Muscle of arm (tissue), 12 donors: ENCODE data around the gene GAN. TPM values are rescaled to one million over a fixed set of nuclear protein-coding genes. Genes with fewer than 3 reads are reported as not detected.

Experiments
- DNase-seq: peaks from one replicate; pipeline ENCODE4 v3.0.0-alpha.2; 2013
- polyA plus RNA-seq, 12 donors: library from polyadenylated mRNA; unstranded; fragments of 120-200 nt; gene quantifications; one replicate each; pipeline ENCODE4 v1.2.1, GENCODE V29; 2013; ENCODE audit not compliant: insufficient read length in 12 of 12

GAN gene
- polyA plus RNA-seq, 12 donors: 1.8 to 3.8 (median 2.9) TPM; not detected in 1

- DNase-seq: no peak
Observed at GRCh38 chr16:81429045-81429521, 114.3 kb downstream of the GAN start.

DNA sequence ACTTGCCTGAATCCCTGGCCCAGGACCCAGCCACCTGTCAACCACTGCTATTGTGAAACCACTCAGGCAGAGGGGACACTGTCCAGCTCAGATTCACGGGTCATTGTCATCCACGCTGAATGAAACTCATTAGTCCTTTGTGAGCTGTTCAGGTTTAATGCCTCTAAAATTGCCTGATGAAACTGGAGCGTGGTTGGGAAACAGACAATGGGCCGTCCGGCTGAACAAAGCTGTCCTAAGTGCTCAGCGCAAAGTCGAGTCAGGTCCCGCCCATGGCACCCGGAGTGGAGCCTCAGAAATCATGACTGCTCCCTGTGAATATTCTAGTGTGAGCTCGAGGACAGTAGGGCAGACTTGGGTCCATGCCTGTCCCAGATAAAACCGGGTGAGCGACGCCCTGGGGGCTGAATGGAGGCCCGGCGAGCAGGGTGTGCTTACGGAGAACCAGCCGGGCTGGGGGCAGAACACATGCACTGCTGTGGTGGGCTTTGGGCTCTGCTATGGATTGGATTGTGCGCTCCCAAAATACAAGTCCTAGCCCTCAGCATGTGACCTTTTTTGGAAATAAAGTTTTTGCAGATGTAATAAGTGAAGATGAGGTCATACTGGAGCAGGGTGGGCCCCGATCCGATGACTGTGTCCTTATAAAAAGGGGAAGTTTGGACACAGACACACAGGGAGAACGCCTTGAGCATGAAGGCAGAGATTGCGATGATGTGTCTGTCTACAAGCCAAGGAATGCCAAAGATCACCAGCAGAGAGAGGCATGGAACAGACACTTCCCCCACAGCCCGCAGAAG lies 117.0 kb downstream of the GAN start:
- no peak for DNase-seq

DNA sequence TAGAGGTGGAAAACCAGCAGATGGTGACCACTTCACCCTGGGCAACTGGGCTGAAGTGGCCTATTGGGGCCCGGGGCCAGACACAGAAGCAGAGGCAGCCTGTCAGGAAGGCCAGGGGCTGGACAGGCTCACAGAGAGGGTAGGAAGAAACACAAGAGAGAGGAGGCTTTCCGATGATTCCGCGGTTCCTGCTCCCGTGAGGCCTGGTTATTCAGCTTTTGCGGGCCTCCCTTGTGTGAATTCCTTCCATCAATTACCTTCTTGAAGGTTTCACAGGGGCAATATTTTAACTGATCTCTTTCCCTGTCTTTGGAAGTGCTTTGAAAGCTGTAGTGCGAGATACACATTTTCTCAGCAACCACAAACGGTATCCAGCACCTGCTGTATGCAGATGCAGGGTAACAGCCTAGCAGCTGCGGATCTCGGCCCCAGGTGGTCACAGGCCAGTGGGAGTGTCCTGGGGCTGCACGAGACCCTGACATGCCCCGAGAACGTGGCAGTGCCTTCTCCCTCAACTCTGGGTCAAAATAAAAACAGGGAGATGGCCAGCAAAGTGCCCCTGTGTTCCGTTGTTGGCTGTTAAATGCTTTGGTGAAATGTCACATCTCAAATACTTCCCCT lies 118.3 kb downstream of the GAN start:
- DNase-seq: no peak

- DNase-seq: no peak
Observed at GRCh38 chr16:81435103-81435502, 120.3 kb downstream of the GAN start.

DNA sequence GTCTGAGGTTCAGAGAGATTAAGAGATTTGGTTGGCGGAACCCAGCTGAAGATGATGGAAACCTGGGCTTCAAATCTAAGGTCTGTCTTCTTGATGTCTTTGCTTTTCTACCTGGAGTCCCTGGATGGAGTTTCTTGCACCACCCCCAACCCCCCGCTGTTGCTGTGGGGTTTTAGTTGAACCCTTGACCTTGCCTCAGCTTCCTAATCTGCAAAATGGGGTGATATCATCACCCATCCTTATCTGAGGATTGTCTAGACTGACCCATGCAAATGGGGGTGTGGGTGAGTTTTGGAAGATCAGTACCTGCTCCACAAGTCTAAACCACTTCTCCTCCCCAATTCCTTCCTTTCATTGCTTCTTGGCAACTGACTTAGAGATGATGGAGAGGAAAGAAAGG lies 120.8 kb downstream of the GAN start:
- no peak for DNase-seq

- DNase-seq: no peak
Observed at GRCh38 chr16:81436386-81436785, 121.6 kb downstream of the GAN start.

DNA sequence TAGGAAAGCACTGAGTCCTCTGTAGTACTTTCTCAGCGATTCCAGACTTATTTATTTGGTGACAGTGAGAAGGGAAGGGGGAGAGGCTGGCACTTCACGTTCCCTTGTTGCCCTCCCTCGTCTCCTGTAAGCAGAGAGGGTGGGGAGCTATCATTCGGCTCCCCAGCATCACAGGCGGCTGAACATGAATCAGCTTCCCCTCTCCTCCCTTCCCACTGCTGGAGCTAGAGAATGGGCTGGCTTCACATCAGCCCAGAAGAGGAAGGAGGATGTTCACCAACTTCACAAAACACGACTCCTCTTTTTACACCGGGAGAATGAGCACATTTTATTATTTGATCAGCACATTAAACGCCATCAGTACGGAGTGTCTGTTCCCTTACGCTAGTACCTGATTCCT lies 123.1 kb downstream of the GAN start:
- DNase-seq: no peak

Other genes with a start within 250 kb of the GAN start
- 1 to 10 TPM in 2 of 12 donors, under 1 TPM in 7, not detected in 3; 0.15 to 1.7 (median 0.66) TPM for gene C16orf46, start 237.7 kb upstream of the GAN start, polyA plus RNA-seq
- gene GCSH, start 218.6 kb upstream of the GAN start, polyA plus RNA-seq: 10 to 100 TPM in 11 of 12 donors, not detected in 1; 40.2 to 79.5 (median 65.9) TPM
- under 1 TPM in 3 of 12 donors, not detected in 9; 0.07 to 0.10 (median 0.08) TPM for gene BCO1, start 76.3 kb upstream of the GAN start, polyA plus RNA-seq
- gene CMIP, start 129.8 kb downstream of the GAN start, polyA plus RNA-seq: 10 to 100 TPM in 11 of 12 donors, not detected in 1; 11.8 to 43.9 (median 15.9) TPM